Measurements from ENCODE around the gene EEF1B2.

Gene EEF1B2

GRCh38 chr2:206173147-206173546, 13.5 kb downstream of the EEF1B2 start:
- TF ChIP-seq TAF1 (IDR thresholded peaks at IDR 0.05; ENCODE audit: borderline replicate concordance, insufficient read depth, low read length) (no peak), SIN3A (IDR thresholded peaks at IDR 0.05; ENCODE audit: borderline replicate concordance, insufficient read depth, low read length) (no peak), FOXP2 (optimal IDR thresholded peaks at IDR 0.05; ENCODE audit: borderline replicate concordance, extremely low read depth, extremely low read length, insufficient read depth) (no peak), POLR2AphosphoS5 (IDR thresholded peaks at IDR 0.05; ENCODE audit: low read depth, low read length) (no peak)
- TF ChIP-seq, protein P1, sequence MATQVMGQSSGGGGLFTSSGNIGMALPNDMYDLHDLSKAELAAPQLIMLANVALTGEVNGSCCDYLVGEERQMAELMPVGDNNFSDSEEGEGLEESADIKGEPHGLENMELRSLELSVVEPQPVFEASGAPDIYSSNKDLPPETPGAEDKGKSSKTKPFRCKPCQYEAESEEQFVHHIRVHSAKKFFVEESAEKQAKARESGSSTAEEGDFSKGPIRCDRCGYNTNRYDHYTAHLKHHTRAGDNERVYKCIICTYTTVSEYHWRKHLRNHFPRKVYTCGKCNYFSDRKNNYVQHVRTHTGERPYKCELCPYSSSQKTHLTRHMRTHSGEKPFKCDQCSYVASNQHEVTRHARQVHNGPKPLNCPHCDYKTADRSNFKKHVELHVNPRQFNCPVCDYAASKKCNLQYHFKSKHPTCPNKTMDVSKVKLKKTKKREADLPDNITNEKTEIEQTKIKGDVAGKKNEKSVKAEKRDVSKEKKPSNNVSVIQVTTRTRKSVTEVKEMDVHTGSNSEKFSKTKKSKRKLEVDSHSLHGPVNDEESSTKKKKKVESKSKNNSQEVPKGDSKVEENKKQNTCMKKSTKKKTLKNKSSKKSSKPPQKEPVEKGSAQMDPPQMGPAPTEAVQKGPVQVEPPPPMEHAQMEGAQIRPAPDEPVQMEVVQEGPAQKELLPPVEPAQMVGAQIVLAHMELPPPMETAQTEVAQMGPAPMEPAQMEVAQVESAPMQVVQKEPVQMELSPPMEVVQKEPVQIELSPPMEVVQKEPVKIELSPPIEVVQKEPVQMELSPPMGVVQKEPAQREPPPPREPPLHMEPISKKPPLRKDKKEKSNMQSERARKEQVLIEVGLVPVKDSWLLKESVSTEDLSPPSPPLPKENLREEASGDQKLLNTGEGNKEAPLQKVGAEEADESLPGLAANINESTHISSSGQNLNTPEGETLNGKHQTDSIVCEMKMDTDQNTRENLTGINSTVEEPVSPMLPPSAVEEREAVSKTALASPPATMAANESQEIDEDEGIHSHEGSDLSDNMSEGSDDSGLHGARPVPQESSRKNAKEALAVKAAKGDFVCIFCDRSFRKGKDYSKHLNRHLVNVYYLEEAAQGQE (IDR thresholded peaks at IDR 0.05; ENCODE audit: insufficient read depth in 1 of 2, low read depth in 2 of 2, low read length in 2 of 2), result no peak

DNA sequence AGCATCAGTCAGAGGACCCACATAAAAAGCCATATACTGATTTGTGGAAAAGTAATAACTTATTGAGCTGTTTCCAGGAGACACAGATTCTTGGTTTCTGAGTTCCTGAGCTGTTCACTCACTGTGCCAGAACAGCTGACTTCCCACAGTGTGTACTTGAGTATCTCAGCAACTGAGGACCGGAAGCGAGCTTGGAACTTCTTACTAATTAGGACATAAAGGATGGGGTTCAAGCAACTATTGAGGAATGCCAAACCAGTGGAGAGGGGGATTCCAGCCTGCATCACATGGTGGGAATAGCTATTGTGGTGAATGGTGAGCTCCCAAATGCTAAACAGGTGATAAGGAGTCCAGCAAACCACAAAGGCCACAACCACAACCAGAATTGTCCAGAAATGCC, 16.4 kb downstream of the EEF1B2 start:
- TF ChIP-seq FOXP2 (optimal IDR thresholded peaks at IDR 0.05; ENCODE audit: borderline replicate concordance, extremely low read depth, extremely low read length, insufficient read depth), result no peak
- TF ChIP-seq, protein P1 (IDR thresholded peaks at IDR 0.05; ENCODE audit: insufficient read depth in 1 of 2, low read depth in 2 of 2, low read length in 2 of 2), result no peak
- TF ChIP-seq POLR2AphosphoS5 (IDR thresholded peaks at IDR 0.05; ENCODE audit: low read depth, low read length), result no peak
- no peak for TF ChIP-seq TAF1 (IDR thresholded peaks at IDR 0.05; ENCODE audit: borderline replicate concordance, insufficient read depth, low read length)
- TF ChIP-seq SIN3A (IDR thresholded peaks at IDR 0.05; ENCODE audit: borderline replicate concordance, insufficient read depth, low read length), result no peak

DNA sequence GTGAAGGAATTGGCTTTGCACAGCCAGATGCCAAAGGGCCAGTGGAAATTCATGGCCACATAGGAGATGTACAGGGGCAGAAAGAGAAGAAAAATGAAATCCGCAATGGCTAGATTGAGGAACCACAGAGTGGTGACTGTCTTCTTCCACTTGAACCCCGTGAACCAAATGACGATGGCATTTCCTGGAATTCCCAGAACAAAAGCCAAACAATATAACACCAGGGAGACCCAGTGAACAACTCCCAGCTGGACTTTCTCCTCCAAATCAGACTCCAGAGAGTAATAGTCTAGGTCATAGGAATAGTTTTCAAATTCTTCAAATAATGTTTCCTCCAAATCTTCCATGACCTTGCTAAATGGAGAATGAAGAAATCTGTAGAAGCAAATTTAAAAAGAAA, 17.2 kb downstream of the EEF1B2 start:
- TF ChIP-seq POLR2AphosphoS5 (IDR thresholded peaks at IDR 0.05; ENCODE audit: low read depth, low read length), result no peak
- TF ChIP-seq TAF1 (IDR thresholded peaks at IDR 0.05; ENCODE audit: borderline replicate concordance, insufficient read depth, low read length), result no peak
- TF ChIP-seq FOXP2 (optimal IDR thresholded peaks at IDR 0.05; ENCODE audit: borderline replicate concordance, extremely low read depth, extremely low read length, insufficient read depth), result no peak
- TF ChIP-seq SIN3A (IDR thresholded peaks at IDR 0.05; ENCODE audit: borderline replicate concordance, insufficient read depth, low read length), result no peak
- TF ChIP-seq, protein P1 (IDR thresholded peaks at IDR 0.05; ENCODE audit: insufficient read depth in 1 of 2, low read depth in 2 of 2, low read length in 2 of 2), result no peak

- TF ChIP-seq POLR2AphosphoS5 (IDR thresholded peaks at IDR 0.05; ENCODE audit: low read depth, low read length) (no peak), SIN3A (IDR thresholded peaks at IDR 0.05; ENCODE audit: borderline replicate concordance, insufficient read depth, low read length) (no peak), TAF1 (IDR thresholded peaks at IDR 0.05; ENCODE audit: borderline replicate concordance, insufficient read depth, low read length) (no peak), FOXP2 (optimal IDR thresholded peaks at IDR 0.05; ENCODE audit: borderline replicate concordance, extremely low read depth, extremely low read length, insufficient read depth) (no peak)
- TF ChIP-seq, protein P1 (IDR thresholded peaks at IDR 0.05; ENCODE audit: insufficient read depth in 1 of 2, low read depth in 2 of 2, low read length in 2 of 2), result no peak
Observed at GRCh38 chr2:206189691-206190090, 30.0 kb downstream of the EEF1B2 start.

DNA sequence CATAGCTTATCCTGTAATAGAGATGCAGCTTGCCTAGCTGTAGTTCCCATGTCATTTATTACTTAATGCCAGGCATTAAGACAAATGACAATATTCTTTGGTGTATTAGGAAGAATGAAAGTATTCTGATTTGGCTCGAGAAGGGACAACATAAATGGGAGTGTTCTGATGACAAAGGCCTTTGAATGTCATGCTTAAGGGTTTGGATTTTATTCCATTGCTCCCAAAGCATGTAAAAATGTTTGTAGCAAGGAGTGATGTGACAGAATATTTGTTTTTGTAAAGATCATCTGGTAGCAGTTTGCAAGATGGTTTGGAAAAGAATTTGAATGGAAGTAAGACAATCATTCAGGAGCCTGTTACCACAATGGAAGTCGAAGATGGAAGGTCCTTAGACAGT, 30.4 kb downstream of the EEF1B2 start:
- TF ChIP-seq SIN3A (IDR thresholded peaks at IDR 0.05; ENCODE audit: borderline replicate concordance, insufficient read depth, low read length) (no peak), TAF1 (IDR thresholded peaks at IDR 0.05; ENCODE audit: borderline replicate concordance, insufficient read depth, low read length) (no peak), POLR2AphosphoS5 (IDR thresholded peaks at IDR 0.05; ENCODE audit: low read depth, low read length) (no peak), FOXP2 (optimal IDR thresholded peaks at IDR 0.05; ENCODE audit: borderline replicate concordance, extremely low read depth, extremely low read length, insufficient read depth) (no peak)
- TF ChIP-seq, protein P1 (IDR thresholded peaks at IDR 0.05; ENCODE audit: insufficient read depth in 1 of 2, low read depth in 2 of 2, low read length in 2 of 2), result no peak
